Mononuclear cell (primary cell): ENCODE data around the gene OTOL1. TPM values are rescaled to one million over a fixed set of nuclear protein-coding genes. Genes with fewer than 3 reads are reported as not detected.

ENCODE experiments used
- H3K27me3 ChIP-seq: 2 replicates; pipeline ENCODE4 v1.6.0; 2011; ENCODE audit warnings: low read length, control low read depth; ENCODE audit not compliant: insufficient read depth
- H3K4me1 ChIP-seq: 2 replicates; pipeline ENCODE4 v1.5.1; 2011; ENCODE audit warnings: mild to moderate bottlenecking, low read length, control low read depth; ENCODE audit not compliant: insufficient read depth
- H3K4me3 ChIP-seq: 2 replicates; pipeline ENCODE4 v1.5.1; 2011; ENCODE audit warnings: mild to moderate bottlenecking, low read length, moderate library complexity
- H3K9me3 ChIP-seq: 2 replicates; pipeline ENCODE4 v1.5.1; 2011; ENCODE audit warnings: low read depth, mild to moderate bottlenecking, control low read depth, low read length
- total RNA-seq: library from RNA; depleted of rRNA; stranded (reverse); fragments of >200 nt; gene quantifications from one replicate; pipeline ENCODE4 v1.2.3, GENCODE V29; 2012

The OTOL1 gene
- total RNA-seq, 1 donor, result 0.10 TPM

DNA sequence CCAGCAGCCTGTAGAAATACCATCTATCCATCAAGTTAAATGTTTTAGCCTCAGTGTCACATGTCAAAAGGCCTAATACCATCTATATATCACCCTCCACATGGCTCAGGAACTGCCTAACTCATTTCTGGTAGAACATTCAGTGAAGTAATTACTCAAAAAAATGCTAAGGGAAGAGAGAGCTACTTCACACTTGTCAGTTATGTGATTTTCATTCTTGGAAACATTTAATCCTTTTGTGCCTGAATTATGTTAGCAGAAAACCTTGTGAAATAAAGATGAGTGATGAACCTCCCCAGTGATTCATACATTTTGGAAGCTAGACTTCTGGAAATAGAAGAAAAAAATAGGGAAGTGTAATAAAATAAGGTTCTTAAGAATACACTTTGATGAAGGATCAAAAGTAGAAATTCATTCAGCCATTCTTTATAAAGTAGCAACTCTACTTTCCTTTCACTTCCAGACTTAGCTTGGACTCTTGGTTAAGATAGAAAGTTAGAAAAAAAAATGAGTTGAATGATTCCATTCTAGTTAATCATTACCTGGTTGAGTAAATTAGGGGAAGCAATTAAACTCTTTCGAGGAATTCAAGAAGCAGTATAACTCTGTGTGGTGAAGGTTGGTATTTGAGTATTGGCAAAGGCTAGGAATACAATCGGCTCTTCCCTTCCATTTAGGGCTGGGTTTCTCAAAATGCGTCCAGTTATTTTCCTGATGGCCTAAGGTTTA lies 3.6 kb downstream of the OTOL1 start:
- H3K9me3 ChIP-seq, result no peaks in the 10 kb centered on the region
- no peak overlapping the region for H3K4me3 ChIP-seq
- H3K27me3 ChIP-seq, result no peaks in the 10 kb centered on the region
- no peaks in the 10 kb centered on the region for H3K4me1 ChIP-seq

DNA sequence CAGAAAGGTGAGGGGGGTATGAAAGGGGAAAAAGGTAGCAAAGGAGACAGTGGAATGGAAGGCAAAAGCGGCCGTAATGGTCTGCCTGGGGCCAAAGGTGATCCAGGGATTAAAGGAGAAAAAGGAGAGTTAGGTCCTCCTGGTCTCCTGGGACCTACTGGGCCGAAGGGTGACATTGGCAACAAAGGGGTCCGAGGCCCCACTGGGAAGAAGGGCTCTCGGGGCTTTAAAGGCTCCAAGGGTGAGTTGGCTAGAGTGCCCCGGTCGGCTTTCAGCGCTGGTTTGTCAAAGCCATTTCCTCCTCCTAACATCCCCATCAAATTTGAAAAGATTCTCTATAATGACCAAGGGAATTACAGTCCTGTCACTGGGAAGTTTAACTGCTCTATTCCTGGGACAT lies 6.7 kb downstream of the OTOL1 start:
- no peaks in the 10 kb centered on the region for H3K9me3 ChIP-seq
- no peaks in the 10 kb centered on the region for H3K4me1 ChIP-seq
- no peaks in the 10 kb centered on the region for H3K27me3 ChIP-seq
- no peak overlapping the region for H3K4me3 ChIP-seq

DNA sequence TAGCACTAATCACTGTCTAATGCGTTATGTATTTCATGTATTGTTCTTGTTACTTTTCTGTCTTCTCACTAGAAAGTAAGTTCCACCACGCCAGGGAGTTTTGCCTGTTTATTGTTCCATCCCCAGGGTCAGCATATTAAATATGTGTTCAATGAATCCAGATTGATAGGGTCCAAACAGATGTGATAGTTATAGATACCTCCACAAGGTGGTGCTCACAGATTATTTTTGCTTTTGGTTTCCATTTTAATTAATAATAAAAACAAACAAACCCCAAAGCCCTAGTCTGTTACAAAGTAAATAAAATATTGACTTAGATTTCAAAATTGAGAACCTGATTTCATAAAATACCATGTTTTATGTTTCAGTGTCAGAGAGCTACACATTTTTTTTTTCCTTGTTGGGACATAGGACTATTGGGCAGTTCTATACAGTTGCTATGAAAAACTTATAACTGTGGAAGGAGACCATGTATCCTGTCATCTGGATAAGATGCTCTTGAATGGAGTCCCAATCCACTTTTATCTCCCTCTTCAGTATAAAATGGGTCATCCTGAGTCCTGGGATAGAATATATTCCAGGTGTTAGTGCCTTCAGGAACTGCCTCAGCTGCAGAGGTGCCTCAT lies 12.4 kb downstream of the OTOL1 start:
- H3K27me3 ChIP-seq, result no peaks in the 10 kb centered on the region
- H3K9me3 ChIP-seq, result no peaks in the 10 kb centered on the region
- no peaks in the 10 kb centered on the region for H3K4me1 ChIP-seq
- no peak overlapping the region for H3K4me3 ChIP-seq

DNA sequence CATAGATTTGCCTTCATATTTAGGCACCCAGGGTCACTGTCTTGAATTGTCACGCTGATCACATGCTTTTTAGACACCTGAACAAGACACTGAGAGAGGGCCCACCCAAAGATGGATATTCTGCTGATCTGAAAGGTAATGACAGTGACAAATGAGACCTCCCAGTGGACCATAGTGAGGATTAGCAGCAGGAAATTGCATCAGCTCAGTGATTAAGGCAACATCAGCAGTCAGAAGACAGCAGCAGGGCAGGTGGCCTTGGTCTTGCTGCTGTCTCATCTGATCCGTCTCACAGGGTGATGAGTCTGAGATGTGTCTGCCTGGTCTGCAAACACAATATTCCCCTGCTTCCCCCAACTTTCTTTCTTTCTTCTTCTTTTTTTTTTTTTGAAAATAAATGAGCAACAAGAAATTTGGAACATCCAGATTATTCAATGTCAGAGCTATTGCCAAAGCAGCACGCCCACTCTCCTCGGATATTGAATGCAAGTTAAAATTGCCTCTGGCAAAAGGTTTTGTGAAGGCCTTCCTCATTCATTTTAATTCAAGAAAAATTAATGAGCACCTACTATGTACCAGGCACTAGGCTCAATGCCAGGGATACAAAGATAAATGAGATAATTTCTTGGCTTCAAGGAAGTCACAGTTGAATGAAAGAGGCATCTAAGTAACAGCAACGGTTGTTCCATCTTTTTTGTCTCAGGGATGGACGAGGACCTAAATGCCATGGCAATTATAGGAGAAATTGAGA lies 14.1 kb downstream of the OTOL1 start:
- Histone ChIP-seq H3K4me1 (no peaks in the 10 kb centered on the region), H3K27me3 (no peaks in the 10 kb centered on the region), H3K4me3 (no peak overlapping the region), H3K9me3 (no peaks in the 10 kb centered on the region)

DNA sequence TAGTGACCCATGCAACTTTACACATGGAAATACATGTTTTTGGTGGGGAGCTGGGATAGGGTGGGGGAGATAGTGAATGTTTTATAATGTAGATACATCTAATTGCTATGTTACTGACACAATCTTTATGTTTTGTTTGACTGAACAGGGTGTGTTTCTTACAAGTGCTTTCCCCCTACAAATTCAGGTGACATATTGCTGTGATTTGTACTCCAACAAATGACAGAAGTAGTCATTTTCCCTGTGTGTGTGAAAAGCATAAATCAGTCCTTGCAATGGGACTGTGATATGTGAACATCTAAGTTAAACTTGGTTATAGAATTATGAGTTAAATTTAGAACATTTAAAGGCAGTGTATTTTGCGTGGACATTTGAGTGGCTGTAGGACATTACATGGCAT lies 27.3 kb downstream of the OTOL1 start:
- Histone ChIP-seq H3K4me1 (no peaks in the 10 kb centered on the region), H3K9me3 (no peaks in the 10 kb centered on the region), H3K27me3 (no peaks in the 10 kb centered on the region), H3K4me3 (no peak overlapping the region)

DNA sequence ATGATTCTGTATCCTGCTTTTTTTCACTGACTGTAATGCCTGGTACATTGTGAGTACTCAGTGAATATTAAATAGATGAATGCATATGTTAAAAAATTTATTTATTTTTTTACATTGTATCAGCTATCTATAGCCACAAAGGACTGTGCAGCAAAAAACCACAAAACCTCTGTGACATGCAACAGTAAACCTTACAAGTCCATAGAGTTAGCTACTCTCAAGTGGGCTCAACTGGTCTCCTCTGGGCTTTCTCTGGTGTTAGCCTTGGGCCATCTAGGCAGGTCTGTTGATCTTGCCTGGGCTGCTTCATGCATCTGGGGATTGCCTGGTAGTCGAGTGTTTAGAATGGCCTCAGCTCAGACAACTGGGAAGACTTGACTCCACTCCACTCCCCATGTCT lies 35.3 kb downstream of the OTOL1 start:
- no peaks in the 10 kb centered on the region for H3K9me3 ChIP-seq
- no peaks in the 10 kb centered on the region for H3K4me1 ChIP-seq
- no peaks in the 10 kb centered on the region for H3K27me3 ChIP-seq
- H3K4me3 ChIP-seq, result no peak overlapping the region

DNA sequence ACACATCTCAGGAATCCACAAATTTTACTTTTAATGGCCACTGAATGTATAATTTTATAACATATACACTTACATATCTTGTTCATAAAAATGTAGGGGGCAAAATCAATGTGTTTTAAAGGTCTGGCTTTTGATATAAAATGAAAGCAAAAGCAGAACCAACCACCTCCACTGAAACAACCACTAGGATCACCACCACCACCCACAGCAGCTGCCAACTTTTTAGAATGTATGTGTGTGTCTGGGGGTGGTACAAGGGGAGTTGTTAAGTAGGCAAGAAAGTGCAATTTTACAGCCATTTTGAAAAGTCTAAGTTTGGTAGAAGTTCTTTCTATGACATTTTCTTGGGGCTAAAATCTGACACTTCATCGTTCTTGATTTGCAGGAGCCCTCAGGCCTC lies 44.0 kb downstream of the OTOL1 start:
- no peaks in the 10 kb centered on the region for H3K4me1 ChIP-seq
- H3K9me3 ChIP-seq, result no peaks in the 10 kb centered on the region
- no peaks in the 10 kb centered on the region for H3K27me3 ChIP-seq
- no peak overlapping the region for H3K4me3 ChIP-seq

DNA sequence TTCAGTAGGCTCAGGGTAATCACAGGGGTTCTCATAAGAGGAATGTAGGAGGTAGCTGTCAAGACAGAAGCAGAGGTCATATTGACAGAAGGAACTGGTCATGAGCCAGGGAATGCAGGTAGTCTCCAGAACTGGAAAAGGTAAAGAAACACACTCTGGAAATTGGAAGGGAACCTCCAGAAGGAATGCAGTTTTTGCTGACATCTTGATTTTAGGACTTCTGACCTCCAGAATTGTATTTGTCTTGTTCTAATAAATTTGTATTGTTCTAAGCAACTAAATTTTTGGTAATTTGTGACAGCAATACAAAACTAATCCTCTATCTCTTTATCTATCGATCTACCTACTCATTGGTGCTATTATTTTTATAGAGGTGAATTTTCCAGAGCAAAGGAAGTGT lies 49.2 kb downstream of the OTOL1 start:
- H3K9me3 ChIP-seq, result no peaks in the 10 kb centered on the region
- H3K27me3 ChIP-seq, result no peaks in the 10 kb centered on the region
- no peak overlapping the region for H3K4me3 ChIP-seq
- no peaks in the 10 kb centered on the region for H3K4me1 ChIP-seq

DNA sequence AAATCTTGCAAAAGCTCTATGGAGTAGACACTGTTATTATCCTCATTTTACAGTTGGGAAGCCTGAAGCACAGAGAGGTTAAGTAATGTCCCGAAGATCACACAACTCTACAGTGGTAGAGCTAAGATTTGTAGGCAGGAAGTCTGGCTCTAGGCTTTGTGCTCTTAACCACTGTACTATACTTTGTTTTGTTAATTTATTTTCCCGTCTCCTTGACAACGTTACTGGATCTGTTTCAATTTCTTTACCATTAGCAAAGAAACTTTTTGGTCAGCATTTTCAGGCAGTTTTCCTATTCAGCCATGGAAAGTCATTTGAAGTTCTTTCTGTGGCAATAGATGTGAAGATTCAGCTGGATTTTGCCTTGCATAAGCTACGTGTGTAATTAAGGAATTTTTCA lies 51.7 kb downstream of the OTOL1 start:
- no peaks in the 10 kb centered on the region for H3K9me3 ChIP-seq
- H3K4me1 ChIP-seq, result no peaks in the 10 kb centered on the region
- no peaks in the 10 kb centered on the region for H3K27me3 ChIP-seq
- no peak overlapping the region for H3K4me3 ChIP-seq

DNA sequence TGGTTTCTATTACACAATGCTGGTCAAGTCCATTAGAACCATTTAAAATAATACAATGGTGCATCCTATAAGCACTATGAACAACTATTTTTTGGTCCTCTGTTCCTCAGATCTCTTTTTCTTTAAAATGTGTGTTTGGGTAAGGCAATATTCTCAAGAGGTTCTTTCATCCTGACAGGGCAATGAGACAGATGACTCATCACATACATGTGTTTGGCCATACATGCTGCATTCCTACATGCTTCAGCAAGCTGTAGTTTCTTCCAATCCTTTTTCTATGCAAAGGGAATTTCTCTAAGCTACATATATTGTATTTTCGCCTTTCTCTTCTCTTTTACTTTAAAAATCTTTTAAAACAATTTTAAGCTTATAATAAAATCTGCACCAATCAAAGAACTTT lies 52.7 kb downstream of the OTOL1 start:
- Histone ChIP-seq H3K9me3 (no peaks in the 10 kb centered on the region), H3K4me3 (no peak overlapping the region), H3K4me1 (no peaks in the 10 kb centered on the region), H3K27me3 (no peaks in the 10 kb centered on the region)

DNA sequence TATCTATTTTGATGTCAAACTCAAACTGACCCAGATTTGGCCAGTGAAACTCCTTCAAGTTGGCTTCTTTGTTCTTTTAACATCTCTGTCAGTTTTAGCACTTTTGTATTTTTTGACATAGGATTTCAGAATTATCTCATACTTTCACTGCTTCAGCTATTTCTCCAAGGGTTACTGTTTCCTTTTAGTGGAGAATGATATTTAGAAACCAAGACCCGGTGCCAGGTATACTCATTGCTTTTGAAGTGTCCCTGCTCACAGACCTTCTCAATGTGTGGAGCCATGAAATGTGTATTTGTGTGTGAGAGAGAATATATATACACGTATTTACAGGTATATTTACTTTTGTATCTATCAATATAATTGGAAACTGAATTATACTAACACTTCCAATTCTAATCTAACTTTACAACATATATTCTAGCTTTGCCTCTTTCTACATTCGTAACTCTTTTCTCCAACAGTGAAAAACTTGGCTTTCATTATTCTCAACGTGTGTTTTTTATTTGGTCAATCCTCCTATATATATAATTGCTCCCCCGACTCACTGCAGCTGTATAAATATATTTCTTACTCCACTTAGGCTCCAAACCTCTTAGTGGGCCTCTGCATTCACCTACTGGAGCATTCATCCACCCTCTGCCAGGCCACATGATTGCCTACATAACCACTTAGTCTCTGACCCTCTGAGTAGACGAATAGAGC lies 54.0 kb downstream of the OTOL1 start:
- no peaks in the 10 kb centered on the region for H3K27me3 ChIP-seq
- H3K4me1 ChIP-seq, result no peaks in the 10 kb centered on the region
- no peak overlapping the region for H3K4me3 ChIP-seq
- H3K9me3 ChIP-seq, result no peaks in the 10 kb centered on the region

DNA sequence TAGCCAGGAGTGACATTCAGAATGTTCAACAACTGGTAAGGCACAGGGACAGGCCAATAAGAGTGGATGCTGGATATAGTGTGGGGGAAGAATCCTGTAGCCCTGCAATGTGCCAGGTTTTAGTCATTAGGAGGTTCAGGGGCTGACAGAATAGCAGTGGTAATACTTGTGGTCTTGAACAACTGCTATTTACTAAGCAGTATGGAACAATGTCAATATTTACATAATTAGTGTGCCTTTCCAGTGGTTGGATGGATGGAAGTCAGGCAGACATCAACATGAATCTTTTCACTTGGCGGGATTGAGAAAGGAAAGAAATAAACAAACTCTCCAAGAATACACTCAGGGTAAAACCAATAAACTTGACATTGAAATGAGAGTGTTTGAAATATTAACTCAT lies 55.1 kb downstream of the OTOL1 start:
- no peaks in the 10 kb centered on the region for H3K27me3 ChIP-seq
- H3K4me1 ChIP-seq, result no peaks in the 10 kb centered on the region

DNA sequence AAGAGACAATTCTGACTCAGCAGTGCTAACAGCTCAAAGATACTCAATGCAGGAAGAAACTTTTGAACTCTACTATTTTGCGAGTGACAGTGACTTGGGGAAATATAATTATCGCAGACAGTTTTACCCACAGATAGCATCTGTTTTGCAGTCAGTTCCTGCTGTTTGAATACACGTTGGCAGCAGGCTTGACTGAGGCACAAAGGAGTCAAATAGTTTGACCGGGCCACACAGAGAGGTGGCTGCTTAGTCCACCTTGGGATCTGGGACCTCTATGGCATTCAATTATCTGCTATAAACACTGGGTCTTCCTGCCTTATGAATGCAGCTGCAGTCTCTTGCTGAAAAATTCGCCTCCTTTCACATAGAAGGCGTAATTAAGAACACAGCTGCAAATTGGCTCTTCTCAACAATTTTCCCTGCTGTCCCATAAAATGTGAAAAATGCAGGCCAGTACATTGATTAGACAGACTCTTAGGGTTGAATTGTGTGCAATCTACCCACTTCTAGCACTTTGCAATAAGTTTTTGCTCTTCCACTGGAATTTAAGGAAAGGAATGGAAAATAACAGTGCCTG lies 56.5 kb downstream of the OTOL1 start:
- Histone ChIP-seq H3K9me3 (no peaks in the 10 kb centered on the region), H3K27me3 (no peaks in the 10 kb centered on the region), H3K4me3 (no peak overlapping the region)

More for the DNA sequence above, 55.1 kb downstream of the OTOL1 start:
- no peak overlapping the region for H3K4me3 ChIP-seq
- no peaks in the 10 kb centered on the region for H3K9me3 ChIP-seq

More for the DNA sequence above, 56.5 kb downstream of the OTOL1 start:
- no peaks in the 10 kb centered on the region for H3K4me1 ChIP-seq
